NCI-H69 (cell line): ENCODE measurements around the gene LAMA2.

Source experiments
- DNase-seq: peaks from one replicate; lab custom pipeline; 2025; lab: John Stamatoyannopoulos, UW

Gene LAMA2

DNA sequence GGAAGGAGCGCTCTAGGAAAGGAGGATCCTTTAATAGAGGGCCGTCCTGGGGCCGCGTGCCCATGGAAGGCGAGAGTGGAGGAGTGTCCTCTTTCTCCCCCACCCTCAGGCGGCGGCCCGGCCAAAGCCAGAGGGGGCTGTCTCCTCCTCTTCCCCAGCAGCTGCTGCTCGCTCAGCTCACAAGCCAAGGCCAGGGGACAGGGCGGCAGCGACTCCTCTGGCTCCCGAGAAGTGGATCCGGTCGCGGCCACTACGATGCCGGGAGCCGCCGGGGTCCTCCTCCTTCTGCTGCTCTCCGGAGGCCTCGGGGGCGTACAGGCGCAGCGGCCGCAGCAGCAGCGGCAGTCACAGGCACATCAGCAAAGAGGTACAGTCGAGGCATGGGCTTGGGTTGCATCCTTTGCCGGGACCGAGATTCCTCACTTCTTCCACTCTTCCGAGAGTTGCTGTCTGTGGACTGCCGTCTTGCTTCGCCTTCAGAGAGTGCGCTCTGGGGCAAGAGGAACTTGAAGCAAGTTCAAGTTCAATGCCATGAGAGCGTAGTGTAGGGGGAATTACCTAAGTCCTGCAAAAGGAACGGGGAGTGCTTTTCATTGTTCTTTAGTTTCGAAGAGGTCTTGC lies at the start of gene LAMA2:
Gene LAMA2 (plus strand): TSS at position 148 of the 621 bp plus-strand sequence. CDS start 108 bp downstream, at position 256.
- DNase-seq: peak; percentile 47

DNA sequence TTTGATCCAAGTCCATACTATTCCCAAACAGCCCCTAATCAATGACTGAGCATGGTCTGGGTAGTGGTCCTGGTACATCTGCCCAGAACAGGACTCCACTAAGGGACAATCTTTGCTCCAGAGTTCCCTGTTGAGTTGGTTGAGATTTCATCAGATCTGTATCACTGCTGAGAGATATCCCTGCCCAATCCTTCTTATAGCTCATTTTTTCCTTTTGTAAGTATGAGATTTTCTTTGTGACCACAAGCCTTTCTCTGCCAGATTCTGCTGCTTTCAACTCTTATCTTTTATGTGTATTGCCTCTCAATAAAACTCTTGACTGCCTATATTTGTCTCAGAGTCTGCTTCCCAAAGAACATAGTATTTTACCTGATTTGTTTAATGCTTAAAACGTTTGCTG lies 46.2 kb upstream of the LAMA2 start:
- DNase-seq: no peak

DNA sequence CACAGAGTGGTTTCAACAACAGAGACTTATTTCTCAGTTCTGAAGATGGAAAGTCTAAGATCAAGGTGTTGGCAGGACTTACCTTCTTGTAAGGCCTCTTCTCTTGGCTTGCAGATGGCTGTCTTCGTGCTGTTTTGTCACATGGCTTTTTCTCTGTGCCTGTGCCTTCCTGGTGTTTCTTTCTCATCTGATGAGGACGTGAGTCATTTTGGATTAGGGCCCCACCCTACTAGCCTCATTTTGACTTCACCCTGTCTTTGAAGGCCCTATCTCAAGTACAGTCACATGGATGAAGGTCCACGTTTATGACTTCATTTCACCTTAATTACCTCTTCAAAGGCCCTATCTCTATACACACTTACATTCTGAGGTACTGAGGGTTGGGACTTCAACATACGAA lies 41.4 kb upstream of the LAMA2 start:
- DNase-seq: no peak

DNA sequence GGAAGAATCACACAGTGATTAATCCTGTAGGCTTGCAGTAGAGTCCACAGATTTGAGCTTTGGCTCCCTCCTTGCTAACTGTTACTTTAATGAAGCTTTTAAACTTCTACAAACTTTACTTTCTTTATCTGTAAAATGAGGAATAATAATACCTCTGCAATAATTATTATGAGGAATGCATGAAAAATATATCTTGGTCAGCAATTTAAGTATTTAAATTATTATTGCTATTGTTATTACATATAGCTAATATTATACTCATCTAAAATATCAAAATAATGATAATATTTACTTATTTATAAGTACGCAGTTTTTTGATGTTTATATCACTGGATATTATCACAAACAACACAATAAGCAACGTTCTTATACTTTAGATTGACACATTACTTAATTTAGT lies 38.3 kb upstream of the LAMA2 start:
- no peak for DNase-seq

- no peak for DNase-seq
These were observed 35.3 kb upstream of the LAMA2 start for GRCh38 chr6:128847431-128848210.

DNA sequence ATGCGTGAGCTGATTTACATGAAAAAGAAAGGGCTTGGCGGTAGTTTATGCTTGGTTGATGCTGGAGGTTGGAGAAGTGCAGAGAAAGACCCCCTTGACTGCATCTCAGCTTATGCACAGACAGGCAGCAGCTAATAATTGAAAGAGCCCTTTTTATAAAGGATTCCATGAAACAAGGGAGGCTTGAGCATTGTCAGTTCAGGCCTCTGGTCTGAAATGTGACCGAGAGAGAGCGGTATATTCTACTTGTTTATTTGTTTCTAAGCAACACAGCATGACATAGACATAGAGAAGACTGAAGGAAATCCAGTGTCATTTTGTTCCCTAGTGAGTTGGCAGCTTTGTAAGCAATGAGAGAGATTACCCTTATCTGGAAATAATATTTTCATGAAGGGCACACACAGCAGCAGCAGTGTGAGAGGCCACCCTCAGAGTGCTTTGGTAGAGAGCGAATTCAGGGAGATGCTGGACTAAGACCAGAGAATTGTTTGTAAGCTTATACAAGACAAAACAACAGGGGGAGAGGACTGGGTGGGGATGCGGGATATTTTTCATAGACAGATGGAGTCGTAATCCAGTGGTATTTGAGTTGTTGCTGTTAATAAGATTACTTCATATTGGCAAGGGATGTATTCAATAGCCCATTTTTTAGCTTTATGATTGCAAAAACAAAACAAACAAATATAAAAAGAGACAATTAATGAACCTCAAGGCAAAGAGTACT lies 34.6 kb upstream of the LAMA2 start:
- no peak for DNase-seq

DNA sequence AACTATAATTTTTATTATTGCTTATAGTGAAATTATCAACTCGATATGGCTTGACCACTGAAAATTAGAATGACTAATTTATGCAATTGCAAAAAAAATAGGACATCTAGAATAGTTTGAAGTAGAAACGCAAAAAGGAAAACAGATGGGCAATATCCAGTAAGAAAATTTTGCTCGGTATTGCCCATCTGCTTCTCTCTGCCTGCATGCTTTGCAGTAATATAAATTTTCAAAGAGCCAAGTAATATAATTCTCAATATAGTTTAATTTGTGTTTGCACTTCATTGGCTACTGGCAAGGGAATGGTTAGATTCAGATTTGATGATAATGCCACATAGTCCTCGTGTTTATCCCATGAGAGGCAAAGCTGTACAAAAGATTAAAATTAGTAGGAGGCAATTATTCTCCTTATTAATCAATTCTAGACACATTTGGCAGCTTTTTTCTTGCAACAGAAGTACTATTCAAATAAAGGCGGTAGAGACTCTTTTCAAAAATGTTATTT lies 27.3 kb upstream of the LAMA2 start:
- no peak for DNase-seq

GRCh38 chr6:128857806-128858205 lies 25.1 kb upstream of the LAMA2 start:
- DNase-seq: no peak

DNA sequence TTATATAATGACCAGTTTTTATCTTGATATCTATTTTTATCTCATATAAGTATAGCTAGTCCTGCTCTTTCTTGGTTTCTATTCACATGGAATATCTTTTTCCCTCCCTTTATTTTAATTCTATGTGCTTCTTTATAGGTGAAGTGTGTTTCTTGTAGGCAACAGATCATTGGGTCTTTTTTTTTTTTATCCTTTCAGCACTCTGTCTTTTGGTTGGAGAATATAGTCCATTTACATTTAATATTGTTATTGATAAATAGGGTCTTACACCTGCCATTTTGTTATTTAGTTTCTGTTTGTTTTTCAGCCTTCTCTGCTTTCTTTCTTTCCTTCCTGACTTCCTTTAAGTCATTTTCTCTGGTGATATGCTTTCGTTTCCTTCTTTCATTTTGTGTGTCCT lies 22.2 kb upstream of the LAMA2 start:
- no peak for DNase-seq

DNA sequence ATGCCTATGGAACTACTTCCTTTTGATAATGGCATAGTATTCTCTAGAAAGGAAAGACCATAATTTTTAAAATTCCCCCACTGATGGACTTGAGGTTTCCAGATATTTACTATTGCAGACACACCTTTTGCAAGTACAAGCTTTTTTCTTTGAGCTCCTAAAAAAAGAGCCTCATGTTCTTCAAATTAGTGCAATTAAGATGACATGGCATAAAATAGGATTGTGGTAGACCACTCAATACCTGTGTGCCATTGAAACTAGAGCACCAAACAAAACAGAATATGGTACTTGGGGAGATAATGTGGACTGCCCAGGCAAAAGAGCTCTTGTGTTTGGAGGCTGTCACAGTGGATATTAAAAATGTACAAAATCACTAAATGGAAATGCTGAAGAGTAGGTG lies 19.0 kb upstream of the LAMA2 start:
- no peak for DNase-seq

GRCh38 chr6:128870746-128871145 lies 12.2 kb upstream of the LAMA2 start:
- DNase-seq: no peak

GRCh38 chr6:128874863-128875262 lies 8.1 kb upstream of the LAMA2 start:
- no peak for DNase-seq

DNA sequence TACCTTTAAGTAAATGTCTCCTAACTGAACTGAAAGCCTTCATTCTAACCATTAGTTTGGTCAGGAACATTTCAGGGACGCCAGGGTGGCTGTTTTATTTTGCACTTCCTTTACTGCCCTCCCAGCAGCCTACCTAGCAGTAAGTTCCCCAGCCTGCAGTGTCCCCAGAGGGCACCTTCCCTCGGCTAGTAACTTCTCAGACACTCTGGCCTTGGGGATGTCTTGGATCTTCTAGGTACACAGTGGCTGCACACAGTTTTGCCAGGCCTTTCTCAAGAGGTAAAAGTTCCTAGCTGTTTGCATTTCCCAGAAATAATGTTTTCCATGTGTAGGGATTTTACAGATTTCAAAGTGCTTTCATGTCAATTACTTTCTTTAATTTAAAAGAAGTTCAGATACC lies 378 bp upstream of the LAMA2 start:
- DNase-seq: peak; percentile 12

DNA sequence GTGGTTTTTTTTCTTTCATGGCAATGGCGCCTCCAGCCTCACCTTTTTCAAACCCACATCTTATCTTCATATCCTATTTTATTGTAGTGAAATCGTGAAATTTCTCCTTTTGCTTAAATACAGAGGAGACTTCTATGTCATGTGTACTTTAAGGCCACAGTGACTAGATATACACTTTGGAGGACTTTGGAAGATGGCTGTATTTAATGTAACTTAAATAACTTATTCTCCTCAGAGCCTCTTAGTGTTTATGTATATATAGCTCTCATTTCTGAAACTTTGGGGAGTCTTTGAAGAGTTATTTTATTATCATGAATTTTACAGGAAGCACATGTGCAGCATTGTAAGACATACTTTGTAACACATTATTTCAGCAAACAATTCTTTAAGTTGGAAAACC lies 968 bp downstream of the LAMA2 start:
- DNase-seq: no peak

- no peak for DNase-seq
These were observed 2.4 kb downstream of the LAMA2 start for GRCh38 chr6:128885381-128885780.

- DNase-seq: no peak
These were observed 3.8 kb downstream of the LAMA2 start for GRCh38 chr6:128886706-128887105.

DNA sequence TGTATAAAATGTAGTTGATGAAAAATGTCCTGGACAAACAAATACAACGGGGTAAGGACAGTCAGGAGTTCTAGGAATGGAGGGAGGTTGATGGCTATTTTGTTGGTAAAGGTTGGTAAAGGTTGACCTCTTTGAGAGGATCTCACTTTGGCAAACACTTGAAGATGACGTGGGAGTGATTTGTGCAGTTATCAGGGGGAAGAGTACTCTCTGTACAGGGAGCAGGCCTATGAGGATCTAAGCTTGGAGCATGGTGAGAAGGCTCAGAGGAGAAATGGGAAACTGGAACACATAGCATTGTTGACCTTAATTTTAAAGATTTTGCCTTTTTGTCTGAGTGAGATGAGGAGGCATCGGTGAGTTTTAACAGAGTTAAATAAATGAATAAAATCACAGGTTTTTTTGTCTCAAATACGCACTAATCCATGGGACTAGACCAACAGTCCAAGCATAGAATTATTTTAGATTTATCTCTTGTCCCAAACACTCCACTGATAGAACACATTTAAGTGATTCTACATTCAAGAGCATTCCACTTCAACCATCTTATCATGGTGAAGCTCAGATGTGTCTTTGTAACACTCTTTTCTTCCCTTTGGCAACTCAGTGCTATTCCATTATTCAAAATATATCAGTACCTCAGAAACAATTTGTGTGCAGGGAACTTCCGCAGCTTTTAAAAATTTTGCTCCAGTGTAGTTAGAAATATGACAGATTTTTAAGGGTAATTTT lies 5.7 kb downstream of the LAMA2 start:
- no peak for DNase-seq

DNA sequence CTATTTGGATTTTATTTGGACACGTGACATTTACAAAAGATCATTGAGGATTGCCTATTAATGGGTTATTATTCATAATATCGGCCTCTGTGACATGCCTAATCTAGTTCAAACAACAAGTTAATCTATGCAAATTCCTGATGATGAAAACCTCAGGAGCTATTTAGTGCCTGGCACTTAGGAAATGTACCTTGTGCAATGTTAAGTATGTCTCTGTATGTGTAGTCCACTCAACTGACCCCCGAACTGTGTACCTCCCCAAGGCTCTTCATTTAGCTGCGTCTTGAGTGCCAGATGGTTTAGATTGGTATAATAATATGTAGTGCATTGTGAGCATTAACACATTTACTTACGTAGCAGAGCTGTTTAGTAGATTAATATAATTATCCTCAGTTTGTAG lies 6.9 kb downstream of the LAMA2 start:
- DNase-seq: no peak

GRCh38 chr6:128892079-128892478 lies 9.1 kb downstream of the LAMA2 start:
- no peak for DNase-seq

- no peak for DNase-seq
These were observed 16.6 kb downstream of the LAMA2 start for GRCh38 chr6:128899341-128900050.

DNA sequence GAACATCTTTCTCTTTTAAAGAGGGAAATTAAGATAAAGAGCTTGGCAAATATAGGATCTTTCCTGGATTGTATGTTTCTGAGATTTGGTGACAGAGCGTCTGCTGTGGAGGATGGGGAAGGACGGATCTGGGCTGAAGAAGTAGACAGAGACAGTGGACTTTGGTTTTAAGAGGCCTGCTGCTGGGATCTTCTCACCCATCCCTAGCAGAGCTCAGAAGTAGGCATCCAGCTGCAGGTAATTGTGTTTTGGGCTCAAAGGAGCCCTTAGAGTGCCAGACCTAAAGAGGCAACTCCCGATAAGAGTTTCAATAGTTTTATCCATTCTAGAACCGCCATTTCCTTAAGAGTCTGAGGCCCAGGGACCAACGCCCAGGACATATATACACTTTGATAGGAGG lies 20.8 kb downstream of the LAMA2 start:
- no peak for DNase-seq

DNA sequence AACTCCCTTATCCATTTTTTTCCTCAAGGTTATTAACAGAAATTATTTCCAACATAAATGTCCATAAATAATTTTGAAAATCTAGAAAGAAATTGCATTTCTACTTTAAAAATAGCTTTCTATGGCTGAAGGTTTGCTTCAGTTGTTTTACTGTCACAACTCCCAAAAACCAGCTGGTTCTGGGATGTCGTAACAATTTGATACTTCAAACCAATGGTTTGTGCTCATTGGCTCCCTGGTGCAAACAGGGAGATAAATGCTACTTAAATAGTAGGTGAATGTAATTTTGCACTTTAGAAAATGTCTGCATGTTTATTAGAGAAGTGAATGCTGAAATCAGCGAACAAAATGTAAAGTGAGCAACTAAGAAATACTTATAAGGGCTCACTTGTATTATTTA lies 31.1 kb downstream of the LAMA2 start:
- no peak for DNase-seq
